IMR-90 (cell line): ENCODE measurements around the gene NXN. TPM values are rescaled to one million over a fixed set of nuclear protein-coding genes. Genes with fewer than 3 reads are reported as not detected.

Experiments used
- ATAC-seq: fragments of 200-7000 bp; cut with Tn5 transposase; 2 replicates; pipeline ENCODE4 v1.9.1; 2020; ENCODE audit warnings: low read depth, mild to moderate bottlenecking, moderate library complexity
- BruUV-seq: library from RNA; stranded (reverse); fragments of 400-500 nt; replicated peaks from 2 replicates; lab custom pipeline; 2021; lab: Mats Ljungman, UMichigan
- CTCF ChIA-PET: fragments of 300-600 bp; formaldehyde crosslinking; extraction: SDS; loops from one replicate; lab custom pipeline; 2021; ENCODE audit warnings: antibody characterized with exemption; lab: Yijun Ruan, JAX
- POLR2A ChIA-PET: fragments of 300-600 bp; sonication (Branson Sonifier 250); formaldehyde crosslinking; loops from one replicate; lab custom pipeline; 2022; ENCODE audit warnings: antibody characterized with exemption; ENCODE audit not compliant: unreplicated experiment; lab: Charles Lee
- DNase-seq: peaks from one replicate; pipeline ENCODE4 v3.0.0; 2013
- H2AFZ ChIP-seq: replicated peaks from 2 replicates; pipeline ENCODE3; 2013; ENCODE audit warnings: low read length, mild to moderate bottlenecking; ENCODE audit not compliant: poor library complexity
- H2AK5ac ChIP-seq: 2 replicates; pipeline ENCODE4 v1.6.1; 2013; ENCODE audit warnings: low read depth, low read length, inconsistent platforms
- H2AK9ac ChIP-seq: replicated peaks from 2 replicates; pipeline ENCODE3; 2013; ENCODE audit warnings: mild to moderate bottlenecking, low read depth, low read length, moderate library complexity; ENCODE audit not compliant: poor library complexity
- H2BK120ac ChIP-seq: 2 replicates; pipeline ENCODE4 v1.6.1; 2013; ENCODE audit warnings: low read depth, low read length, inconsistent platforms
- H2BK15ac ChIP-seq: 3 replicates; pipeline ENCODE4 v1.6.1; 2013; ENCODE audit warnings: low read depth, low read length, inconsistent platforms
- H2BK20ac ChIP-seq: 2 replicates; pipeline ENCODE4 v1.6.1; 2013; ENCODE audit warnings: low read depth, mild to moderate bottlenecking, inconsistent platforms, low read length, moderate library complexity
- H2BK5ac ChIP-seq: 2 replicates; pipeline ENCODE4 v1.6.1; 2013; ENCODE audit warnings: mild to moderate bottlenecking, low read depth, low read length, inconsistent platforms; ENCODE audit not compliant: poor library complexity, severe bottlenecking
- H3K14ac ChIP-seq: replicated peaks from 2 replicates; pipeline ENCODE4 v1.6.1; 2013; ENCODE audit warnings: low read depth, low read length, inconsistent platforms
- H3K18ac ChIP-seq: 2 replicates; pipeline ENCODE4 v1.6.1; 2013; ENCODE audit warnings: low read depth, low read length, control low read depth
- H3K23ac ChIP-seq: 2 replicates; pipeline ENCODE4 v1.6.1; 2013; ENCODE audit warnings: low read depth, low read length, inconsistent platforms
- H3K27ac ChIP-seq: 2 replicates; pipeline ENCODE4 v1.5.1; 2013; ENCODE audit warnings: mild to moderate bottlenecking, control low read depth, low read length; ENCODE audit not compliant: insufficient read depth
- H3K27me3 ChIP-seq: 2 replicates; pipeline ENCODE4 v1.6.1; 2013; ENCODE audit warnings: low read length; ENCODE audit not compliant: control insufficient read depth, insufficient read depth
- H3K36me3 ChIP-seq: 2 replicates; pipeline ENCODE4 v1.6.1; 2013; ENCODE audit warnings: low read length, mixed read lengths; ENCODE audit not compliant: control insufficient read depth, insufficient read depth
- H3K4ac ChIP-seq: 2 replicates; pipeline ENCODE4 v1.6.1; 2013; ENCODE audit warnings: low read depth, low read length, inconsistent platforms
- H3K4me1 ChIP-seq: 2 replicates; pipeline ENCODE4 v1.6.1; 2013; ENCODE audit warnings: low read length, mixed read lengths; ENCODE audit not compliant: control insufficient read depth, insufficient read depth
- H3K4me2 ChIP-seq: 2 replicates; pipeline ENCODE4 v1.6.1; 2013; ENCODE audit warnings: low read depth, mild to moderate bottlenecking, control low read depth, low read length, moderate library complexity
- H3K4me3 ChIP-seq: 2 replicates; pipeline ENCODE4 v1.5.1; 2013; ENCODE audit warnings: low read depth, mild to moderate bottlenecking, control low read depth, low read length, moderate library complexity; ENCODE audit not compliant: insufficient read depth
- H3K56ac ChIP-seq: 2 replicates; pipeline ENCODE4 v1.6.1; 2013; ENCODE audit warnings: low read length, inconsistent platforms; ENCODE audit not compliant: insufficient read depth; ENCODE audit errors: extremely low read depth
- H3K79me1 ChIP-seq, 2 experiments: 2 replicates each; pipeline ENCODE4 v1.6.1; 2013; ENCODE audit warnings: low read length in 2 of 2, inconsistent platforms in 1 of 2, low read depth in 1 of 2
- H3K9ac ChIP-seq: 2 replicates; pipeline ENCODE4 v1.6.1; 2013; ENCODE audit warnings: low read depth, low read length, control low read depth
- H3K9me1 ChIP-seq: 2 replicates; pipeline ENCODE4 v1.6.1; 2013; ENCODE audit warnings: low read length, inconsistent platforms; ENCODE audit not compliant: insufficient read depth
- H3K9me3 ChIP-seq: 2 replicates; pipeline ENCODE4 v1.6.1; 2013; ENCODE audit warnings: low read length; ENCODE audit not compliant: control insufficient read depth, insufficient read depth
- H4K20me1 ChIP-seq: 2 replicates; pipeline ENCODE4 v1.6.1; 2013; ENCODE audit warnings: low read length, inconsistent platforms; ENCODE audit not compliant: insufficient read depth
- H4K5ac ChIP-seq: 2 replicates; pipeline ENCODE4 v1.6.1; 2013; ENCODE audit warnings: mild to moderate bottlenecking, low read depth, low read length, control low read depth
- H4K8ac ChIP-seq, 2 experiments: 2 replicates each; pipeline ENCODE4 v1.6.1; 2013; ENCODE audit warnings: low read depth in 2 of 2, low read length in 2 of 2, control low read depth in 1 of 2, inconsistent platforms in 1 of 2
- H4K91ac ChIP-seq: 2 replicates; pipeline ENCODE4 v1.6.1; 2013; ENCODE audit warnings: low read depth, low read length, inconsistent platforms; ENCODE audit not compliant: insufficient read depth
- BHLHE40 ChIP-seq: fragments of 150-350 bp; IDR thresholded peaks from 2 replicates; pipeline ENCODE4 v1.6.1; 2016; ENCODE audit warnings: mild to moderate bottlenecking, low read depth, low read length
- CEBPB ChIP-seq: IDR thresholded peaks from 2 replicates; pipeline ENCODE4 v1.6.1; 2012; ENCODE audit warnings: low read depth, low read length, improper control_type of control experiment
- CTCF ChIP-seq: conservative IDR thresholded peaks from 2 replicates; pipeline ENCODE4 v1.5.1; 2012; ENCODE audit warnings: mild to moderate bottlenecking, low read depth, low read length, improper control_type of control experiment
- MAZ ChIP-seq: IDR thresholded peaks from 2 replicates; pipeline ENCODE4 v1.6.1; 2012; ENCODE audit warnings: low read depth, mild to moderate bottlenecking, low read length, improper control_type of control experiment, moderate library complexity, borderline replicate concordance
- MXI1 ChIP-seq: IDR thresholded peaks from 2 replicates; pipeline ENCODE4 v1.6.1; 2012; ENCODE audit warnings: low read depth, mild to moderate bottlenecking, low read length, moderate library complexity, borderline replicate concordance
- POLR2A ChIP-seq: IDR thresholded peaks from 2 replicates; pipeline ENCODE4 v1.6.1; 2012; ENCODE audit warnings: mild to moderate bottlenecking, low read depth, low read length
- RAD21 ChIP-seq: IDR thresholded peaks from 2 replicates; pipeline ENCODE4 v1.6.1; 2012; ENCODE audit warnings: low read length, improper control_type of control experiment
- RCOR1 ChIP-seq: IDR thresholded peaks from 2 replicates; pipeline ENCODE4 v1.6.1; 2012; ENCODE audit warnings: mild to moderate bottlenecking, low read length, improper control_type of control experiment; ENCODE audit not compliant: insufficient replicate concordance
- RFX5 ChIP-seq: IDR thresholded peaks from 2 replicates; pipeline ENCODE4 v1.8.0; 2012; ENCODE audit warnings: low read depth, mild to moderate bottlenecking, low read length, moderate library complexity
- SMC3 ChIP-seq: fragments of 150-350 bp; IDR thresholded peaks from 2 replicates; pipeline ENCODE4 v1.6.1; 2016; ENCODE audit warnings: low read depth, mild to moderate bottlenecking, antibody characterized with exemption, low read length, moderate library complexity
- WGBS, 2 experiments: methylation state at CpG; one replicate each; pipeline versions ENCODE4 v1.1.5 to v1.1.7; 2013; ENCODE audit warnings: missing lambda C conversion rate in 2 of 2; ENCODE audit not compliant: insufficient read length in 1 of 2; ENCODE audit errors: extremely low coverage in 2 of 2; 5-methylcytosine and 5-hydroxymethylcytosine counted together
- dilution Hi-C: fragments of 300-500 bp; cut with HindIII; formaldehyde crosslinking; loops from one replicate; pipeline ENCODE4 v1.14.3; 2018; ENCODE audit warnings: low sequenced_read_pairs; ENCODE audit not compliant: unreplicated experiment
- in situ Hi-C: fragments of 300-500 bp; cut with MboI; formaldehyde crosslinking; loops from 3 replicates; pipeline ENCODE4 v1.14.3; 2019; ENCODE audit warnings: low sequenced_read_pairs, inconsistent platforms, mixed read lengths
- intact Hi-C: fragments of 100-400 bp; cut with micrococcal nuclease; formaldehyde crosslinking; loops from 2 replicates; pipeline ENCODE4 v1.10.0; 2022
- polyA plus RNA-seq, 3 experiments: library from polyadenylated mRNA; depleted of rRNA; stranded (reverse); fragments of >200 nt; gene quantifications; 2 replicates each; pipeline ENCODE4 v1.2.3, GENCODE V29; 2012; ENCODE audit warnings: low replicate concordance in 1 of 3
- total RNA-seq: library from RNA; depleted of rRNA; stranded (reverse); fragments of >200 nt; gene quantifications from 2 replicates; pipeline ENCODE4 v1.2.3, GENCODE V29; 2012

Gene NXN
- total and polyA plus RNA-seq, 2 of the 4 experiments (the other 2 are of a cell fraction) = 52.5 to 116 TPM

GRCh38 chr17:951325-952132, 28.0 kb downstream of the NXN start:
- Histone ChIP-seq H3K18ac (peak overlapping the region; percentile 88), H3K36me3 (peaks cover 8% of the 10 kb centered on the region), H3K9ac (peak overlapping the region; percentile 74), H4K20me1 (peaks cover 32% of the 10 kb centered on the region), H3K79me1 (peaks cover 26 to 57% of the 10 kb centered on the region in 2 experiments), H3K4ac (peak overlapping the region; percentile 98), H2BK20ac (peak overlapping the region; percentile 97), H3K27ac (peak overlapping the region; percentile 97), H3K4me2 (peak overlapping the region; percentile 72), H4K91ac (peak overlapping the region; percentile 96), H2AFZ (peak overlapping the region; percentile 91), H2BK120ac (peak overlapping the region; percentile 99), H3K9me3 (no peaks in the 10 kb centered on the region), H4K5ac (peak overlapping the region; percentile 79), H3K23ac (peak overlapping the region; percentile 96), H4K8ac (peak overlapping the region; percentile 59 to 98), H3K56ac (peak overlapping the region; percentile 94), H2BK15ac (peak overlapping the region; percentile 53; the same call in 1 of the 3 replicates), H3K9me1 (peaks cover 15% of the 10 kb centered on the region), H2AK5ac (peak overlapping the region; percentile 95), H2AK9ac (peak overlapping the region; percentile 97), H3K4me3 (peak overlapping the region; percentile 6; the same call in 1 of the 2 replicates), H3K4me1 (peaks cover 22% of the 10 kb centered on the region), H3K14ac (peak overlapping the region; percentile 95), H3K27me3 (no peaks in the 10 kb centered on the region), H2BK5ac (peak overlapping the region; percentile 91)
- ChIA-PET POLR2A (interaction anchor here (0.6 kb wide), 1 partner anchor 22 kb away, joined by 3 read pairs; no protein-coding TSS in a partner anchor), CTCF (interaction anchor here (0.7 to 1.1 kb wide), 2 partner anchors 18 to 175 kb away, joined by 3 to 5 read pairs; no protein-coding TSS in a partner anchor)
- intact Hi-C loops = no loop called here
- dilution Hi-C loops = no loop called here
- in situ Hi-C loops = no loop called here
- peak; percentile 79 for TF ChIP-seq MAZ
- TF ChIP-seq BHLHE40 = peak; percentile 20; the same call in 1 of the 2 replicates
- peak; percentile 27; the same call in 1 of the 2 replicates for TF ChIP-seq POLR2A
- peak; percentile 26 for TF ChIP-seq RAD21
- no peak; the same call in 1 of the 2 replicates for TF ChIP-seq MXI1
- no peak for TF ChIP-seq SMC3
- TF ChIP-seq RCOR1 = peak; percentile 22
- peak; percentile 68; the same call in 1 of the 2 replicates for TF ChIP-seq CEBPB
- TF ChIP-seq CTCF = 0 out of 2 replicates have a peak, but pooled peaks have one; percentile 2
- no peak for TF ChIP-seq RFX5
- no TSS peak for BruUV-seq
- DNase-seq (peak; percentile 89), ATAC-seq (peak; percentile 87)
- WGBS, 2 experiments = 18% methylated on average over 2 of the region's 27 CpGs; no CpG with 5 or more reads in 1 of the 2 experiments
